Central memory CD4-positive, alpha-beta T cell (primary cell): ENCODE results near the gene GAGE12C.
"Not testable (repeated sequence)": the region's sequence is repeated elsewhere in the genome, so short reads cannot be mapped to it uniquely, and the experiment has no call there.

Experiments used
- DNase-seq: peaks from one replicate; pipeline ENCODE4 v3.0.0; 2022
- total RNA-seq, 3 experiments: gene quantifications; one replicate each; lab custom pipeline; 2026; lab: John Stamatoyannopoulos, UW

Gene GAGE12C
- 0 reads per million in 3 experiments for total RNA-seq

- DNase-seq, result not testable (repeated sequence)
Observed at GRCh38 chrX:49531877-49532276, at the start of gene GAGE12C. Gene GAGE12C (plus strand): TSS chrX:49532177. CDS start chrX:49533332, 1,155 bp downstream.

GRCh38 chrX:49541433-49541832 is 9.5 kb downstream of the GAGE12C start, which contains the start of gene GAGE12D:
Gene GAGE12D (plus strand): TSS chrX:49541733. CDS start chrX:49542888, 1,155 bp downstream.
- not testable (repeated sequence) for DNase-seq

GRCh38 chrX:49550989-49551388 is 19.0 kb downstream of the GAGE12C start, which contains the start of gene GAGE12E:
Gene GAGE12E (plus strand): TSS chrX:49551289. CDS start chrX:49552444, 1,155 bp downstream.
- not testable (repeated sequence) for DNase-seq

- not testable (repeated sequence) for DNase-seq
Observed at GRCh38 chrX:49560542-49560941, 28.6 kb downstream of the GAGE12C start, which contains the start of gene GAGE12F. Gene GAGE12F (plus strand): TSS chrX:49560842. CDS start chrX:49561997, 1,155 bp downstream.

GRCh38 chrX:49568728-49569127 is 36.8 kb downstream of the GAGE12C start:
- not testable (repeated sequence) for DNase-seq

GRCh38 chrX:49569152-49569551 is 37.2 kb downstream of the GAGE12C start:
- DNase-seq, result not testable (repeated sequence)

GRCh38 chrX:49570100-49570499 is 38.1 kb downstream of the GAGE12C start, which contains the start of gene GAGE12G:
Gene GAGE12G (plus strand): TSS chrX:49570400. CDS start chrX:49571555, 1,155 bp downstream.
- not testable (repeated sequence) for DNase-seq

- DNase-seq, result not testable (repeated sequence)
Observed at GRCh38 chrX:49579649-49580048, 47.7 kb downstream of the GAGE12C start, which contains the start of gene GAGE12H. Gene GAGE12H (plus strand): TSS chrX:49579949. CDS start chrX:49581104, 1,155 bp downstream.
